H1 (cell line): Measurements from ENCODE around the gene CNKSR2.

Source experiments
- CHD7 ChIP-seq: fragments of 300-600 bp; sonication (generic); IDR thresholded peaks from 2 replicates; pipeline ENCODE4 v1.7.1; 2012; ENCODE audit warnings: low read length, moderate library complexity, mild to moderate bottlenecking, inconsistent platforms; ENCODE audit not compliant: insufficient replicate concordance
- EZH2 ChIP-seq: fragments of 200-600 bp; sonication (generic); IDR thresholded peaks from 2 replicates; pipeline ENCODE4 v1.7.1; 2012; ENCODE audit warnings: low read depth, mild to moderate bottlenecking, moderate library complexity, low read length, inconsistent platforms; ENCODE audit not compliant: severe bottlenecking
- TF ChIP-seq, protein P1 (sequence below), 3 experiments: IDR thresholded peaks; 1 replicate in 2 of 3; 2 replicates in 1 of 3; pipeline versions ENCODE4 v1.5.1 to v1.6.1; 2011; ENCODE audit warnings: low read length in 3 of 3, mild to moderate bottlenecking in 3 of 3, inconsistent platforms in 2 of 3, low read depth in 1 of 3, moderate library complexity in 1 of 3; ENCODE audit not compliant: insufficient read depth in 1 of 3; ENCODE audit errors: control extremely low read depth in 1 of 3

DNA sequence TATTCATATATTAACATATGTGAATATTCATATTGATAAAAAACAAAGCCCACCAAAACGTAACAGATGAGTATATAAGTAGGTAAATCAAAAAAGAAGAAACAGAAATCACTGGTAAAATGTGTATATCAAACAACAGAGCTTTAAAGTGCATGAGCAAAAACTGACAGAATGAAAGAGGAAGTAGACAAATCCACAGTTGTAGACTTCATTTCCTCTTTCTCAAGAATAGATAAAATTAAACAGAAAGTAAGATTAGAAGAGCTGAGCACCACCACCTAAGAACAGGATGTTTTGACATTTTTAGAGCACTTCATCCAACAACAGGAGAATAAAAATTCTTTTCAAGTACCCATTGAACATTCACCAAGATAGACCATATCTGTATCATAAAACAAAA is 64.6 kb downstream of the CNKSR2 start:
- no peak for TF ChIP-seq CHD7
- TF ChIP-seq, protein P1, sequence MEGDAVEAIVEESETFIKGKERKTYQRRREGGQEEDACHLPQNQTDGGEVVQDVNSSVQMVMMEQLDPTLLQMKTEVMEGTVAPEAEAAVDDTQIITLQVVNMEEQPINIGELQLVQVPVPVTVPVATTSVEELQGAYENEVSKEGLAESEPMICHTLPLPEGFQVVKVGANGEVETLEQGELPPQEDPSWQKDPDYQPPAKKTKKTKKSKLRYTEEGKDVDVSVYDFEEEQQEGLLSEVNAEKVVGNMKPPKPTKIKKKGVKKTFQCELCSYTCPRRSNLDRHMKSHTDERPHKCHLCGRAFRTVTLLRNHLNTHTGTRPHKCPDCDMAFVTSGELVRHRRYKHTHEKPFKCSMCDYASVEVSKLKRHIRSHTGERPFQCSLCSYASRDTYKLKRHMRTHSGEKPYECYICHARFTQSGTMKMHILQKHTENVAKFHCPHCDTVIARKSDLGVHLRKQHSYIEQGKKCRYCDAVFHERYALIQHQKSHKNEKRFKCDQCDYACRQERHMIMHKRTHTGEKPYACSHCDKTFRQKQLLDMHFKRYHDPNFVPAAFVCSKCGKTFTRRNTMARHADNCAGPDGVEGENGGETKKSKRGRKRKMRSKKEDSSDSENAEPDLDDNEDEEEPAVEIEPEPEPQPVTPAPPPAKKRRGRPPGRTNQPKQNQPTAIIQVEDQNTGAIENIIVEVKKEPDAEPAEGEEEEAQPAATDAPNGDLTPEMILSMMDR (IDR thresholded peaks at IDR 0.05; ENCODE audit: control extremely low read depth in 1 of 3, insufficient read depth in 1 of 3, low read depth in 1 of 3, low read length in 3 of 3) = no peak
- no peak for TF ChIP-seq EZH2
